GM19023 (cell line): ENCODE data around the gene NUP210.

Experiments
- ATAC-seq: cut with Tn5 transposase; IDR thresholded peaks from one replicate; pipeline ENCODE4 v1.9.1; 2021; ENCODE audit warnings: mild to moderate bottlenecking, moderate library complexity; ENCODE audit not compliant: unreplicated experiment

Gene NUP210

GRCh38 chr3:13277860-13278531 lies 142.1 kb downstream of the NUP210 start:
- no peak for ATAC-seq

DNA sequence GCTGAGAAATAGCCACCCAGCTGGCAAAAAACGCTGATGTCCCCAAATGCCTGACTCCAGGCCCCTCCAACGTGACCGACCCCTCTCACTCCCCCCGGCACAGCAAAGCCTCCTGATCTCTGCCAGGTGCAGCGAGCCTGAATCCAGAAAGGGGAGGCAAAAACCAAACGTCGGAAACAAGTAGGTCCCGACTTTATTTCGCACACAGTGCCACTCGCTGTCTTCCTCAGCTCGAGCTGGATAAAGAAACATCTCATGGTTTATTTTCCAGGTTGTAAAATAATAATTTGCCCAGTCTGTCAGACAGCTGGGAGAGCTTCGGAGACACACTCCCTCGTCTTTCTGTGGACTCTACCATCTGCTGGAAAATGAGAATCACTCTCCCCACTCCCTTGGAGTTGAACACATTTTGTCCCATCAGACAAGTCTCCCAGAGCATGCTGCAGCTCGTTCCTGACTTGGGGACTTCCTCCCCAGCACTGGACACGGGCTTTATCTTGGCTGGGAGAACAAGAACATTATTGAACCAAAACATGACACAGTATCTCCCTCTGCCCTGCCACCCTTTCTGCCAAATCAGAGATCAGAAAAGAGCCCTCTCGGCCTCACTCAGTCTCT lies 142.8 kb downstream of the NUP210 start:
- ATAC-seq: no peak

DNA sequence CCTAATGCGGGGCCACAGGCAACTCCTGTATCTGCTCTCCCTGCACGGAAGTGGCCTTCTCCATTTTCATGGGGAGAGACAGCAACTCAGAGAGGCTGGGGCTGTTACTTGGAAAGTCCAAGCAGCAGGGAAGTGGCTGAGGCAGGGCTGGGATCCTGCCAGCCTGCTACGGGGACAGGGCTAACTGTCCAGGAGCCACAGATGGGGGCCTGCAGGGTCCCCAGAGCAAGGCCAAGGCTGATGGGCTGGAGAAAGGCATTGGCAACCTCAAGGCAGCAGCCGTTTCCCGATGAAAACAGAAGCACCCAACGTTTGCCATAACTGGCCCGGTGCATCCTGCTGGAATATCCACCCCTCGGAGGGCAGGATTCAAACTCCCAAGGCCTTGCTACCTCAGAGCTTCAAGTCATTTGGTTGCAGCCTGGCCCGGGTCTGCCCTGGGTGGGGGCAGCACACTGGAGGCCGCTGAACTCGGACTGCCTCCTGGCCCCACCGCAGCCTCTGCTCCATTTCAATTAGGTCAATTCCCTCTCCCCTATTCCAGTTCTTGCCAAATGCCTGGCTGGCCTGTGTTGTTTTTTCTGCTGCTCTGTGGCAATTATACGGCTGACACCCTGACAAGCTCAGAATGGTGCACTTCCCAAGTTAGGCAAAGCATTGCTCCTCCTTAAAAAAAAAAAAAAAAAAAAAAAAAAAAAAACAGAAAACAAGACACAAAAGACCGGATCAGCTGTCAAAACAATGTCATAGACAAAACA lies 143.5 kb downstream of the NUP210 start:
- ATAC-seq: no peak

GRCh38 chr3:13275376-13276005 lies 144.6 kb downstream of the NUP210 start:
- no peak for ATAC-seq

- ATAC-seq: no peak
These were observed 145.4 kb downstream of the NUP210 start for GRCh38 chr3:13274551-13275332.

DNA sequence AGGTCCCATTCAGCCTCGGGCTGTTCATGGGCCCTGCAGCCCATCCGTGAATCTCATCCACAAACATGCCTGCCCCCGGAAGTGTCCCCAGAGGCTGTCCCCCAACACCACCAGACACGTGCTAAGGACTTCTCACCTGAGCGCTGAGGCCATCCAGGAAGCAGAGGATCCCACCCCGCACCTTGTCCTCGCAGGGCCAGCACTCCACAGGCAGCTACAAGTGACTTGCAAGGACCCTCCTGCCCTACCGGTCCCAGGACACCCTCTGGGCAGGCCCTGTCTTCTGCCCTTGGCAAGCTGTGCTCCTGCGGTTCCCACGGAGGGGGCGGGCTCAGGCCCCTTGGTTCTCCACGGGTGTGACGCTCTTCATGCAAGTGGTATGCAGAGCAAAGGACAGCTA lies 146.0 kb downstream of the NUP210 start:
- ATAC-seq: no peak

GRCh38 chr3:13273604-13274105 lies 146.5 kb downstream of the NUP210 start:
- ATAC-seq: no peak

DNA sequence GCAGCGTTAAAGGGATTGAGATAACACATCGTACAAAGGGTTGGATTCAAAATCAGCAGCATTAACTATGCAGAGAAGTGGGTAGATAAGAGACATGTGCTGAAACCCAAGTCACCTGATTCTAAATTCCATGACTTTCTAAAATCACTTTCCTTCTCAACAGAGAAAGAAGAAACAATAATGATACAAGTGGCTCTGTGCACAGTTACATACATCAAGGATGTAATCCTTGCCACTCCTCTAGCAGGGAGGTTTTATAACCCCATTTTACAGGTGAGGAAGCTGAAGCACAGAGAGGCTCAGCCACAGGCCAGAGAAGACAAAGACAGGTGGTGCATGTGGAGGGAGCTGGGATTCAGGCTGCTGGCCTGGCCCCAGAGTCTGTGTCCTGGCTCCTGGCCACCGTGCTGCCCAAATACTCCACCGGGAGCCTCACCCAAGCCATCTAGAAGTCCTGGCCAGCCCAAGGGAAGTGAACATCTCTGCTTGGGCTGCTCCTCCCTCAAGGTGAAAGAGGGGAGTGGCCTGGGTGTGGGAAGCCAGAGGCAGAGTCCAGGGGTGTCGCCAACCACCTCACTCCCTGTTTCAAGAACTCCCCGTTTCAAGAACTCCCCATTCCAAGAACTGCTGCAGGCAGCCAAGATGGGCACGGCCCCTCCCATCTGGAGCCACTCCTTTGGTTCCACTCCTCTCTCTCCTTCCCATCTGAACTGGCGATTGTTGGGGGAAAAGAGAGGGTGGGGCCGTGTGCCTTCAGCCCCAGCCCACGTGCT lies 147.1 kb downstream of the NUP210 start:
- no peak for ATAC-seq

DNA sequence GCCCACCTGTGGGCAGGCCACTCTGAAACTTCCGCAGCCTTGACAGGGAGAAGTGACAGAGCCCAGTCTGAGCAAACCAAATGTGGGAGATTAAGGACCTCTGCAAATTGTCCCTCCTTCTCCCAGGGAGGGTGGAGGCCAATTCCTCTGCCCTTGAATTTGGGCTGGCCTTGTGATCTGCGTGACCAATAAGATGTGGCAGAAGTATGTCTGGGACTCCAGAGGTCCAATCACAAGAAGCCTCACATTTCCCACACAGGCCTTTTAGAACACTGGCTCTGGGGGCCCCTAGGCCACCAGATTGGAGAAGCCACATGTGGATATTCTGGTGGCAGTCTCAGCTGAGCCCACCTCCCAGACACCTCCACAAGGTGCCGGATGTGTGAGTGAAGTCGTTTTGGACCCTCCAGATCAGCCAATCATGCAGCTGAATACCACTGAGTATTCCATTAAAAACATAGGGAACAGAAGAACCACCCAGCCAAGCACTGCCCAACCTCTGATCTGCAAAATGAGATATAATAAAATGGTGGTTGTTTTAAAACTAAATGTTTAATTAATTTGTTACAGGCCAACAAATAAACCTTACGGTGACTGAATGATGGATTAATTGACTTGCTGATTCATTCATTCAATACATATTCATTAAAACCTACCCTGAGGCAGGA lies 150.3 kb downstream of the NUP210 start:
- no peak for ATAC-seq

GRCh38 chr3:13268961-13269441 lies 151.1 kb downstream of the NUP210 start:
- ATAC-seq: no peak

GRCh38 chr3:13268120-13268519 lies 152.0 kb downstream of the NUP210 start:
- no peak for ATAC-seq

DNA sequence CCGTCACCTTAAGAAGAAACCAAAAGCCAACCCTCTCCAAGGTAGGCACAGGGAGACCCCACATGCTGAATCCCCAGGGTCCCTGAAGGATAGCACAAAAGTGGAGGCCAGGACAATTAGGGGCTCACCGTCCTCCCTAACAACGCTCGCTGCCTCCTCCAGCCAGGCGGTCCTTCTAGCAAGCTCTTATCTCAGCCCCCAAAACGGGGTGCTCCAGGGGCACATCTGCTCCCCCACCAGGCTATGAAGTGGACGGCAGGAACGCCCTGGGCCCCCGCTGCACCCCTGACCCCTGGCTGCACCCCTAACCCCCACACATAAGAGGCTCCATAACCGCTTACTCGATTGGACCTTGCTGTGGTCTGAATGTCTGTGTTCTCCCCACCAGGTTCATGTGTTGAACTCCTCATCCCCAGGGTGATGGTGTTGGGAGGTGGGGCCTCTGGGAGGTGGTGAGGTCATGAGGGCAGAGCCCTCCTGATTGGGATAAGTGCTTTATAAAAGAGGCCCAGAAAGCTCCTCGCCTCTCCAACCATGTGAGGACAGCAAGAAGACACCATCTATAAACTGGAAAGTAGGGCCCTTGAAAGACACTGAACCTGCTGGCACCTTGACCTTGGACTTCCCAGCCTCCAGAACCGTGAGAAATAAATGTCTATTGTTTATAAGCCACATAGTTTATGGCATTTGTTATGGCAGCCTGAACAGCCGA lies 153.3 kb downstream of the NUP210 start:
- ATAC-seq: no peak
